GM12874 (cell line): ENCODE measurements around the gene KCNH2.

ENCODE experiments used
- TF ChIP-seq, protein P1 (sequence below): IDR thresholded peaks from 2 replicates; pipeline ENCODE4 v1.5.1; 2011; ENCODE audit warnings: low read depth, mild to moderate bottlenecking, control low read depth, low read length, moderate library complexity; ENCODE audit not compliant: insufficient read depth

The KCNH2 gene

GRCh38 chr7:151000897-151001495, 22.9 kb upstream of the KCNH2 start:
- TF ChIP-seq, protein P1, sequence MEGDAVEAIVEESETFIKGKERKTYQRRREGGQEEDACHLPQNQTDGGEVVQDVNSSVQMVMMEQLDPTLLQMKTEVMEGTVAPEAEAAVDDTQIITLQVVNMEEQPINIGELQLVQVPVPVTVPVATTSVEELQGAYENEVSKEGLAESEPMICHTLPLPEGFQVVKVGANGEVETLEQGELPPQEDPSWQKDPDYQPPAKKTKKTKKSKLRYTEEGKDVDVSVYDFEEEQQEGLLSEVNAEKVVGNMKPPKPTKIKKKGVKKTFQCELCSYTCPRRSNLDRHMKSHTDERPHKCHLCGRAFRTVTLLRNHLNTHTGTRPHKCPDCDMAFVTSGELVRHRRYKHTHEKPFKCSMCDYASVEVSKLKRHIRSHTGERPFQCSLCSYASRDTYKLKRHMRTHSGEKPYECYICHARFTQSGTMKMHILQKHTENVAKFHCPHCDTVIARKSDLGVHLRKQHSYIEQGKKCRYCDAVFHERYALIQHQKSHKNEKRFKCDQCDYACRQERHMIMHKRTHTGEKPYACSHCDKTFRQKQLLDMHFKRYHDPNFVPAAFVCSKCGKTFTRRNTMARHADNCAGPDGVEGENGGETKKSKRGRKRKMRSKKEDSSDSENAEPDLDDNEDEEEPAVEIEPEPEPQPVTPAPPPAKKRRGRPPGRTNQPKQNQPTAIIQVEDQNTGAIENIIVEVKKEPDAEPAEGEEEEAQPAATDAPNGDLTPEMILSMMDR = no peak

DNA sequence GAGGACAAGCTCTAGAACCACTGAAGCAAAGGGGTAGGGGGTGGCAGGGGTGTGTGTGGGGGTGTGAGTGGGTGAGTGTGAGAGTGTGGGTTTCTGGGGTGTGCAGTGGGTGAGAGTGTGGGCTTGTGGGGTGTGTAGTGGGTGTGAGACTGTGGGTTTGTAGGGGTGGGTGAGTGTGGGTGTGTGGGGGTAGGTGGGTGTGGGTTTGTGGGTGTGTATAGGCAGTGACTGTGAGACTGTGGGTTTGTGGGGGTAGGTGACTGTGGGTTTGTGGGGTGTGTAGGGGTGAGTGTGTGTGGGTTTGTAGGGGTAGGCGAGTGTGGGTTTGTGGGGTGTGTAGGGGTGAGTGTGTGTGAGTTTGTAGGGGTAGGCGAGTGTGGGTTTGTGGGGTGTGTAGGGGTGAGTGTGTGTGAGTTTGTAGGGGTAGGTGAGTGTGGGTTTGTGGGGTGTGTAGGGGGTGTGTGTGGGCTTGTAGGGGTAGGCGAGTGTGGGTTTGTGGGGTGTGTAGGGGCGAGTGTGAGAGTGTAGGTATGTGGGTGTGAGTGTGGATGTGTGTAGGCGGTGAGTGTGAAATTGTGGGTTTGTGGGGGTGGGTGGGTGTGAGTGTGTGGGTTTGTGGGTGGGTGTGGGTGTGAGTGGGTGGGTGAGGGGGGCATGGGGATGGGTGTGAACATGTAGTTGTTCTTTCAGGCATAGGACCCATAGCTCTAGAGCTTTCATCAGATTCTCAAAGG, 21.5 kb upstream of the KCNH2 start:
- TF ChIP-seq, protein P1 = no peak

DNA sequence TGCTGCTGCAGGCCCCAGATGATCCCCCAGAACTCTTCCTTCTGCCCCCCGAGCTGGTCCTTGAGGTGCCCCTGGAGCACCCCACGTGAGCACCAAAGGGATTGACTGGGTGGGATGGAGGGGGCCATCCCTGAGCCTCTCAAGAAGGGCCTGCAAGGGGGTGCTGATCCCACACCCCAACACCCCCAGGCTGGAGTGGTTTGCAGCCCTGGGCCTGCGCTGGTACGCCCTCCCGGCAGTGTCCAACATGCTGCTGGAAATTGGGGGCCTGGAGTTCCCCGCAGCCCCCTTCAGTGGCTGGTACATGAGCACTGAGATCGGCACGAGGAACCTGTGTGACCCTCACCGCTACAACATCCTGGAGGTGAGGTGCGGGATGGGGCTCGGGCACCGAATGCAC, 20.9 kb upstream of the KCNH2 start:
- TF ChIP-seq, protein P1 = no peak

- TF ChIP-seq, protein P1 = no peak
These were observed 20.2 kb upstream of the KCNH2 start for GRCh38 chr7:150998341-150998740.

DNA sequence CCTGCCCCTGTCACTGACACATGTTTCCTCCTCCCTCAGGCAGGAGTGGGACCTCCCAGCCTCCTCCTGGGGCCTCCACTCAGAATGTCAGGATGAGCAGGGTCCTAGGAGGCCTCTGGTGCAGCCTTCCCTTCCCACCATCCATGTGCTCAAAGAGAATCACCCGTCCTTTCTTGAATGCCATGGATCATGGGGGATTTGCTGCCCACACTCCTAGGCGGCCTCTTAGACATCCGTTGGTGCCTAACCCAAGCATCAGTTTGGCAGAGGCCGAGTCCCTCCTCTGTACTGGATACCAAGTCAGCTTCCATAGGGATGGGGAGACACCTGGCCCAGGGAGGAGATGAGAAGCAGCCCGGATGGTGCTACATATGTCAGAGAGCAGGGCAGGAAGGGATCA, 19.7 kb upstream of the KCNH2 start:
- TF ChIP-seq, protein P1 = no peak

- TF ChIP-seq, protein P1 = no peak
These were observed 19.0 kb upstream of the KCNH2 start for GRCh38 chr7:150997075-150997511.

DNA sequence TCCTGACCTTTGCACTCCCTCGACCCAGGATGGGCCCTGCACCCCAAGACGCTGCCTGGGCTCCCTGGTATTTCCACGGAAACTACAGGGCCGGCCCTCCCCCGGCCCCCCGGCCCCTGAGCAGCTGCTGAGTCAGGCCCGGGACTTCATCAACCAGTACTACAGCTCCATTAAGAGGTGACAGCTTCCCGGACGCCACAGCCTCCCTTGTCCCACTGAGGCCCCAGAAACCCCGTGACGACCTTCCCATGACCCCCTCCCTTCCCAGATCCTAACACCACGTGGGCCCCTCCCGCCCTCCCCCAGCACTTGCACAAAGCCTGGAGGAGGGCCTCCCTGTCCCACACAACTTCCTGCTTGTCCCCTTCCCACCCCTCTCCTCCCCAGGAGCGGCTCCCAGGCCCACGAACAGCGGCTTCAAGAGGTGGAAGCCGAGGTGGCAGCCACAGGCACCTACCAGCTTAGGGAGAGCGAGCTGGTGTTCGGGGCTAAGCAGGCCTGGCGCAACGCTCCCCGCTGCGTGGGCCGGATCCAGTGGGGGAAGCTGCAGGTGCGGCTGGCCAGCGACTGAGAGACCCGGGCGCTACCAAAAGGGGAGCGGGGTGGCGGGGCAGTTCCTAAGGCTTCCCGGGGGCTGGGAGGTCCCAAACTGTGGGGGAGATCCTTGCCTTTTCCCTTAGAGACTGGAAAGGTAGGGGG, 18.4 kb upstream of the KCNH2 start:
- TF ChIP-seq, protein P1 = no peak
